Neuronal stem cell (in vitro differentiated cells): ENCODE results near the gene DCDC1.

Source experiments
- DNase-seq: peaks from one replicate; pipeline ENCODE4 v3.0.0-alpha.2; 2013; ENCODE audit warnings: low spot score
- H2AFZ ChIP-seq: one replicate; pipeline ENCODE4 v1.6.1; 2013; ENCODE audit warnings: mild to moderate bottlenecking, low read length, inconsistent platforms
- H2AK5ac ChIP-seq: 2 replicates; pipeline ENCODE4 v1.6.1; 2013; ENCODE audit warnings: low read depth, mild to moderate bottlenecking, inconsistent platforms, low read length, moderate library complexity, mixed read lengths
- H2BK120ac ChIP-seq: 2 replicates; pipeline ENCODE4 v1.6.1; 2013; ENCODE audit warnings: low read depth, mild to moderate bottlenecking, inconsistent platforms, low read length, moderate library complexity, mixed read lengths
- H2BK12ac ChIP-seq: one replicate; pipeline ENCODE4 v1.6.1; 2013; ENCODE audit warnings: low read length, inconsistent platforms
- H2BK15ac ChIP-seq: 2 replicates; pipeline ENCODE4 v1.6.1; 2013; ENCODE audit warnings: mild to moderate bottlenecking, low read length, inconsistent platforms, mixed read lengths
- H2BK5ac ChIP-seq: one replicate; pipeline ENCODE4 v1.6.1; 2013; ENCODE audit warnings: inconsistent platforms, mild to moderate bottlenecking, low read length, moderate library complexity
- H3K14ac ChIP-seq: one replicate; pipeline ENCODE4 v1.6.1; 2013; ENCODE audit warnings: low read length, inconsistent platforms
- H3K18ac ChIP-seq: 2 replicates; pipeline ENCODE4 v1.6.1; 2013; ENCODE audit warnings: low read length, inconsistent platforms
- H3K23ac ChIP-seq: 2 replicates; pipeline ENCODE4 v1.6.1; 2013; ENCODE audit warnings: low read depth, mild to moderate bottlenecking, mixed read lengths, low read length, inconsistent platforms; ENCODE audit not compliant: poor library complexity
- H3K27ac ChIP-seq: replicated peaks from 3 replicates; pipeline ENCODE4 v1.5.1; 2013; ENCODE audit warnings: low read length, inconsistent platforms
- H3K27me3 ChIP-seq, 3 experiments: 2 replicates each; pipeline ENCODE4 v1.6.1; 2013; ENCODE audit warnings: low read length in 3 of 3, mild to moderate bottlenecking in 2 of 3, inconsistent platforms in 1 of 3, low read depth in 1 of 3, mixed read lengths in 1 of 3, moderate library complexity in 1 of 3; ENCODE audit not compliant: control insufficient read depth in 3 of 3, insufficient read depth in 3 of 3
- H3K36me3 ChIP-seq, 2 donors: replicated peaks in 1 of 2; 2 replicates each; pipeline ENCODE4 v1.6.1; 2013; ENCODE audit warnings: low read length in 2 of 2; ENCODE audit not compliant: control insufficient read depth in 2 of 2, insufficient read depth in 2 of 2
- H3K4ac ChIP-seq: 2 replicates; pipeline ENCODE4 v1.6.1; 2013; ENCODE audit warnings: inconsistent platforms, mild to moderate bottlenecking, low read length, moderate library complexity
- H3K4me1 ChIP-seq, 2 donors: 1 replicate in 1 of 2; 2 replicates in 1 of 2; pipeline ENCODE4 v1.6.1; 2013; ENCODE audit warnings: low read length in 2 of 2, low read depth in 1 of 2; ENCODE audit not compliant: control insufficient read depth in 2 of 2, insufficient read depth in 1 of 2
- H3K4me2 ChIP-seq: one replicate; pipeline ENCODE4 v1.6.1; 2013; ENCODE audit warnings: mild to moderate bottlenecking, low read length, inconsistent platforms; ENCODE audit not compliant: insufficient read depth, poor library complexity, severe bottlenecking
- H3K4me3 ChIP-seq, 2 donors: 2 replicates each; pipeline ENCODE4 v1.5.1; 2013; ENCODE audit warnings: low read length in 2 of 2, mild to moderate bottlenecking in 2 of 2, inconsistent platforms in 1 of 2, moderate library complexity in 1 of 2
- H3K79me1 ChIP-seq: one replicate; pipeline ENCODE4 v1.6.1; 2013; ENCODE audit warnings: low read depth, mild to moderate bottlenecking, inconsistent platforms, low read length, moderate library complexity
- H3K9ac ChIP-seq: one replicate; pipeline ENCODE4 v1.6.1; 2013; ENCODE audit warnings: mild to moderate bottlenecking, low read depth, low read length, inconsistent platforms; ENCODE audit not compliant: poor library complexity
- H3K9me3 ChIP-seq, 2 donors: replicated peaks in 1 of 2; 2 replicates each; pipeline versions ENCODE3 to v1.6.1; 2013; ENCODE audit warnings: low read length in 2 of 2, mild to moderate bottlenecking in 2 of 2, inconsistent platforms in 1 of 2, low read depth in 1 of 2, mixed read lengths in 1 of 2, moderate library complexity in 1 of 2; ENCODE audit not compliant: control insufficient read depth in 2 of 2, insufficient read depth in 1 of 2
- H4K8ac ChIP-seq: one replicate; pipeline ENCODE4 v1.6.1; 2013; ENCODE audit warnings: low read depth, mild to moderate bottlenecking, inconsistent platforms, low read length, moderate library complexity
- H4K91ac ChIP-seq: one replicate; pipeline ENCODE4 v1.6.1; 2013; ENCODE audit warnings: low read length, low read depth, mild to moderate bottlenecking, inconsistent platforms; ENCODE audit not compliant: poor library complexity
- WGBS, 2 donors: extraction: QIAGEN DNeasy Blood & Tissue Kit; methylation state at CpG; one replicate each; pipeline ENCODE4 v1.1.7; 2013; ENCODE audit warnings: missing lambda C conversion rate in 2 of 2, mixed read lengths in 1 of 2; ENCODE audit not compliant: insufficient read length in 2 of 2, insufficient replicate concordance in 1 of 2; ENCODE audit errors: extremely low coverage in 2 of 2; 5-methylcytosine and 5-hydroxymethylcytosine counted together

The DCDC1 gene

DNA sequence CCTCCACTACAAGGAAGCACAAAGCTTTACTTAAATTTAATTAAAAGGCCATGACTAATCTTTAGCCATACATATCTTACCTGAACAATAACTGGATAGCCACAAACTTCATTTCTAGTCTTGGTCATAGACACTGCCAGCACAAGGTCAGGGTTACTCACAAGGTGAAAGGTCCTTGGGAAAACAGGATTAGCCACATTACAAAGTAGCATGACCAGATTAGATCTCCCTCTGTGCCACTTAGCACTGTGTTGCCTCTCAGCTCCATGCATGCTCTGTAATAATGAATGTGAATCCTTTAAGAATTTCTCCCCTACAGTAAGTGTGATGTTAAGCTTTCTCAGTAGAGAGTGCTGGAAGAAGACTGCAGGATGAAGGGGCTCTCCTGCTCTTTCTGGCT, 458.3 kb downstream of the DCDC1 start:
- Histone ChIP-seq H2BK120ac (no peak overlapping the region), H3K14ac (no peak overlapping the region)
- DNase-seq, result no peak

DNA sequence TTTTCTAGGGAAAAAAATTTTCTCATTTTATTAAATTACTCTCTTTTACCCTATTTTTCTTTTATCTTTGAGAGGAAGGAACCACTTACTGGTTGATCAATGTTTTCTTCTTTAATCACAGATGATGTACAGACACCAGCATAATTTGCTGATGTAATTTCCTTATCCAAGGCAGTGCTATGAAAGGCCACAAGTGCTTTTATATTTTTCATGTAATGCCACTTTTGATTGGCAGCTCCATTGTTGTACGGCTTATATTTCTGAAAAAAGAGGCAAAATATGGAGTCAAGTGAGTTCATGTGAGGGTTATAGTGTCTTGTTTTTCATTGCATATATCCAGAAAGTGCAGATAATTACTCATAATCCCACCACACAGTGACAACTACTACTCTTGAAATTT, 460.7 kb downstream of the DCDC1 start:
- Histone ChIP-seq H3K36me3 (peaks cover 0 to 1% of the 10 kb centered on the region in 2 donors), H3K23ac (no peak overlapping the region), H3K4me2 (no peak overlapping the region), H3K9me3 (no peaks in the 10 kb centered on the region), H3K4me3 (no peak overlapping the region), H4K91ac (no peak overlapping the region), H2BK15ac (no peak overlapping the region), H3K9ac (no peak overlapping the region), H2AFZ (no peak overlapping the region), H2BK12ac (no peak overlapping the region), H2BK120ac (no peak overlapping the region), H3K4ac (no peak overlapping the region), H2AK5ac (no peak overlapping the region), H3K27ac (no peak overlapping the region), H2BK5ac (no peak overlapping the region), H3K18ac (no peak overlapping the region), H4K8ac (no peak overlapping the region), H3K4me1 (no peaks in the 10 kb centered on the region), H3K27me3 (no peaks in the 10 kb centered on the region), H3K79me1 (no peaks in the 10 kb centered on the region), H3K14ac (no peak overlapping the region)
- no CpG with 5 or more reads among the region's 1 CpG for WGBS, 2 donors
- DNase-seq, result no peak

More for the DNA sequence above, 458.3 kb downstream of the DCDC1 start:
- Histone ChIP-seq H3K4me2 (no peak overlapping the region), H3K27ac (no peak overlapping the region), H3K9ac (no peak overlapping the region), H3K4me1 (peaks cover 0 to 1% of the 10 kb centered on the region in 2 donors), H3K9me3 (no peaks in the 10 kb centered on the region), H2AFZ (no peak overlapping the region), H3K36me3 (peaks cover 0 to 1% of the 10 kb centered on the region in 2 donors), H2AK5ac (no peak overlapping the region), H3K4me3 (no peak overlapping the region), H2BK5ac (no peak overlapping the region), H2BK12ac (no peak overlapping the region), H3K4ac (no peak overlapping the region), H4K8ac (no peak overlapping the region), H3K79me1 (no peaks in the 10 kb centered on the region), H3K27me3 (no peaks in the 10 kb centered on the region), H3K23ac (no peak overlapping the region), H3K18ac (no peak overlapping the region), H2BK15ac (no peak overlapping the region), H4K91ac (no peak overlapping the region)

DNA sequence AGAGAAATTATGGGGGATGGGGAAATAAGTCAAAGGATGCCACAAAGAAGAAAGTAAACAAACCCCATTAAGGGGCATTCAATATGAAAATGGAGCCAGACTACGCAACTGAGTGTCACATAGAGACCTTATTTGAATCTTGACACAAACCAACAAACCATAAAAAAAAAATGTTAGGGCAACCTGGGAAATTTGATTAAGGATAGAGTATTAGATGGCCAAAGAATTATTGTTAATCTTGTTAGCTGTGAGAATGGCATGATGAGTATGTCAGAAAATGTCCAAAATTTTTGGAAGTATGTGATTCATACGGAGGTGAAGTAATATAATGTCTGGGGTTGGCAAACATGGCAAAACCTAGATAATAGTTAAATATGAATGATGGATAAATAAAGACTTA, 461.3 kb downstream of the DCDC1 start:
- Histone ChIP-seq H3K4me1 (no peaks in the 10 kb centered on the region), H3K23ac (no peak overlapping the region), H2AK5ac (no peak overlapping the region), H2BK15ac (no peak overlapping the region), H2BK120ac (no peak overlapping the region), H3K14ac (no peak overlapping the region), H3K4me2 (no peak overlapping the region), H4K91ac (no peak overlapping the region), H2BK12ac (no peak overlapping the region), H3K4ac (no peak overlapping the region), H2AFZ (no peak overlapping the region), H3K18ac (no peak overlapping the region), H3K9me3 (no peaks in the 10 kb centered on the region), H4K8ac (no peak overlapping the region), H3K27me3 (no peaks in the 10 kb centered on the region), H3K36me3 (peaks cover 0 to 1% of the 10 kb centered on the region in 2 donors), H3K4me3 (no peak overlapping the region), H3K79me1 (no peaks in the 10 kb centered on the region), H2BK5ac (no peak overlapping the region), H3K27ac (no peak overlapping the region), H3K9ac (no peak overlapping the region)
- no CpG with 5 or more reads among the region's 2 CpGs for WGBS, 2 donors
- DNase-seq, result no peak

DNA sequence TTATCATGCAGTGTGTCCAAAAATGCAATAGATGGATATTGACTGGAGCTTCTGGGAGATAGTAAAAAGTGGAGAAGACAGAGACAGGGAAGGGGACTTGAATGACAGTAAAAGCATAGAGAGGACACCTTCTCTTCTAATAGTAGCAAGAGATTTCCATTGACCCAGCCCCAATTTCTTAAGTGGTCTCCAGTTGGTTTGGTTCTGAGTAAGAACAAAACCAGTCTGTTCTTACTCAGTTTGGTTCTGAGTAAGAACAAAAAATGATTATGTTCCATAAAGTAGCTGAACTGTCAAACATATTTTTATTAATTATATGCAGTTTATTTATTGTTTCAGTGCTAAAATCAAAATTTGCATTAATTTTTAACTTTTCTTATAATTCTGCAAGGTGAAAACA, 466.6 kb downstream of the DCDC1 start:
- Histone ChIP-seq H4K8ac (no peak overlapping the region), H3K4me1 (no peaks in the 10 kb centered on the region), H3K9ac (no peak overlapping the region), H3K4me3 (no peak overlapping the region), H3K18ac (no peak overlapping the region), H3K36me3 (peaks cover 0 to 1% of the 10 kb centered on the region in 2 donors), H3K4me2 (no peak overlapping the region), H2BK15ac (no peak overlapping the region), H3K14ac (no peak overlapping the region), H3K4ac (no peak overlapping the region), H2AK5ac (no peak overlapping the region), H2BK12ac (no peak overlapping the region), H3K27me3 (no peaks in the 10 kb centered on the region), H3K79me1 (no peaks in the 10 kb centered on the region), H3K9me3 (no peaks in the 10 kb centered on the region), H3K23ac (no peak overlapping the region), H2AFZ (no peak overlapping the region), H4K91ac (no peak overlapping the region), H3K27ac (no peak overlapping the region), H2BK5ac (no peak overlapping the region), H2BK120ac (no peak overlapping the region)
- no peak for DNase-seq
